ENCODE results near the gene ASAP3. TPM values are rescaled to one million over a fixed set of nuclear protein-coding genes. Genes with fewer than 3 reads are reported as not detected.

ASAP3 gene
- total and polyA plus RNA-seq, 2 of the 4 experiments (the other 2 are of a cell fraction): 18.6 to 18.8 TPM

- no peak overlapping the region for H4K91ac ChIP-seq (ENCODE audit: insufficient read depth, low read depth, low read length)
- ATAC-seq (ENCODE audit: low read depth) (no peak), DNase-seq (no peak)
- in situ Hi-C loops (cut with MboI; ENCODE audit: low sequenced_read_pairs) (no loop called here), intact Hi-C loops (cut with micrococcal nuclease) (no loop called here), dilution Hi-C loops (cut with HindIII; ENCODE audit: low sequenced_read_pairs, unreplicated experiment) (no loop called here)
- H2AK9ac ChIP-seq (replicated peaks; ENCODE audit: low read depth, low read length, poor library complexity): no peak overlapping the region
- H2BK20ac ChIP-seq (ENCODE audit: low read depth, low read length): no peak overlapping the region
- no peak overlapping the region for H3K14ac ChIP-seq (replicated peaks; ENCODE audit: low read depth, low read length)
- ChIA-PET POLR2A (ENCODE audit: unreplicated experiment) (interaction anchor here (0.6 kb wide), 1 partner anchor 520 kb away, joined by 5 read pairs; no protein-coding TSS in a partner anchor), CTCF (no interaction called here)
- H2BK5ac ChIP-seq (ENCODE audit: low read depth, low read length, poor library complexity, severe bottlenecking): no peak overlapping the region
- no peak overlapping the region for H2AK5ac ChIP-seq (ENCODE audit: low read depth, low read length)
- no peak overlapping the region for H3K23ac ChIP-seq (ENCODE audit: low read depth, low read length)
- H3K9me1 ChIP-seq (ENCODE audit: insufficient read depth, low read length): peaks cover 8% of the 10 kb centered on the region; the same call in 1 of the 2 replicates
- H2BK15ac ChIP-seq (ENCODE audit: low read depth, low read length): no peak overlapping the region
- no peak overlapping the region for H3K4ac ChIP-seq (ENCODE audit: low read depth, low read length)
- no peak overlapping the region for H3K4me3 ChIP-seq (ENCODE audit: insufficient read depth, low read depth, low read length)
- no peak overlapping the region for H3K27ac ChIP-seq (ENCODE audit: insufficient read depth, low read length)
- H3K4me1 ChIP-seq (ENCODE audit: control insufficient read depth, insufficient read depth, low read length): no peaks in the 10 kb centered on the region
- H3K79me1 ChIP-seq (ENCODE audit: low read depth in 1 of 2, low read length in 2 of 2): no peaks in the 10 kb centered on the region
- H4K5ac ChIP-seq (ENCODE audit: low read depth, low read length): no peak overlapping the region
- H2AFZ ChIP-seq (replicated peaks; ENCODE audit: low read length, poor library complexity): no peak overlapping the region
- no peak for TF ChIP-seq RFX5 (IDR thresholded peaks at IDR 0.05; ENCODE audit: low read depth, low read length)
- no peak for TF ChIP-seq MXI1 (IDR thresholded peaks at IDR 0.05; ENCODE audit: borderline replicate concordance, low read depth, low read length)
- TF ChIP-seq CEBPB (IDR thresholded peaks at IDR 0.05; ENCODE audit: low read depth, low read length): no peak
- TF ChIP-seq SMC3 (IDR thresholded peaks at IDR 0.05; ENCODE audit: low read depth, low read length): no peak
- no peak for TF ChIP-seq RAD21 (IDR thresholded peaks at IDR 0.05; ENCODE audit: low read length)
- no peak for TF ChIP-seq NFE2L2 (IDR thresholded peaks at IDR 0.05; ENCODE audit: low read depth, low read length)
- no peak overlapping the region for H3K18ac ChIP-seq (ENCODE audit: low read depth, low read length)
- H3K27me3 ChIP-seq (ENCODE audit: control insufficient read depth, insufficient read depth, low read length): peaks cover 20% of the 10 kb centered on the region
- no peaks in the 10 kb centered on the region for H4K20me1 ChIP-seq (ENCODE audit: insufficient read depth, low read length)
- BruUV-seq (replicated peaks): no TSS peak
- no peak overlapping the region for H4K8ac ChIP-seq (ENCODE audit: low read depth in 2 of 2, low read length in 2 of 2)
- no peaks in the 10 kb centered on the region for H3K9me3 ChIP-seq (ENCODE audit: control insufficient read depth, insufficient read depth, low read length)
- H3K56ac ChIP-seq (ENCODE audit: extremely low read depth, insufficient read depth, low read length): no peak overlapping the region
- H3K4me2 ChIP-seq (ENCODE audit: low read depth, low read length): no peak overlapping the region
- no peaks in the 10 kb centered on the region for H3K36me3 ChIP-seq (ENCODE audit: control insufficient read depth, insufficient read depth, low read length)
- WGBS, 2 experiments (ENCODE audit: extremely low coverage in 2 of 2, insufficient read length in 1 of 2): 72% methylated on average over 2 of the region's 3 CpGs; no CpG with 5 or more reads in 1 of the 2 experiments
- no peak overlapping the region for H2BK120ac ChIP-seq (ENCODE audit: low read depth, low read length)
- no peak overlapping the region for H3K9ac ChIP-seq (ENCODE audit: low read depth, low read length)
These were observed 8.2 kb upstream of the ASAP3 start for GRCh38 chr1:23492132-23492720.
